SK-N-SH (cell line): ENCODE results near the gene RGS7BP. TPM values are rescaled to one million over a fixed set of nuclear protein-coding genes. Genes with fewer than 3 reads are reported as not detected.

Experiments
- CTCF ChIA-PET: fragments of 300-600, 350-600 bp; formaldehyde crosslinking; extraction: SDS; loops from one replicate; lab custom pipeline; 2021; lab: Yijun Ruan, JAX
- POLR2A ChIA-PET: fragments of 350-600 bp; sonication (Branson Sonifier 250); formaldehyde crosslinking; extraction: SDS; loops from one replicate; lab custom pipeline; 2020; ENCODE audit warnings: antibody characterized with exemption, inconsistent platforms; lab: Yijun Ruan, JAX
- DNase-seq: peaks from one replicate; pipeline ENCODE4 v3.0.0; 2012
- H2AFZ ChIP-seq: fragments of 200-600 bp; sonication (generic); 2 replicates; pipeline ENCODE4 v1.8.1; 2016; ENCODE audit warnings: antibody characterized with exemption, mild to moderate bottlenecking, low read depth
- H3F3A ChIP-seq: fragments of 200-600 bp; sonication (generic); replicated peaks from 2 replicates; pipeline ENCODE3; 2016; ENCODE audit warnings: antibody characterized with exemption, mild to moderate bottlenecking; ENCODE audit not compliant: insufficient read depth
- H3K27ac ChIP-seq, 2 experiments: fragments of 200-500 bp in 1 of 2; fragments of 200-600 bp in 1 of 2; sonication (Bioruptor generic) in 1 of 2; sonication (generic), shearing (Covaris generic) in 1 of 2; 2 replicates each; pipeline versions ENCODE4 v1.5.1 to v1.6.1; 2014 to 2016; ENCODE audit warnings: low read depth in 2 of 2, inconsistent platforms in 1 of 2, low read length in 1 of 2, mild to moderate bottlenecking in 1 of 2, mixed read lengths in 1 of 2
- H3K27me3 ChIP-seq: fragments of 200-600 bp; sonication (generic), shearing (Covaris generic); 2 replicates; pipeline ENCODE4 v1.6.1; 2016; ENCODE audit warnings: mixed run types; ENCODE audit not compliant: insufficient read depth
- H3K36me3 ChIP-seq, 2 experiments: fragments of 200-500 bp in 1 of 2; fragments of 200-600 bp in 1 of 2; sonication (Bioruptor generic) in 1 of 2; sonication (generic) in 1 of 2; replicated peaks in 1 of 2; 2 replicates each; pipeline versions ENCODE3 to v1.5.1; 2014 to 2016; ENCODE audit warnings: low read length in 1 of 2, mild to moderate bottlenecking in 1 of 2; ENCODE audit not compliant: insufficient read depth in 2 of 2, control insufficient read depth in 1 of 2
- H3K4me1 ChIP-seq, 2 experiments: fragments of 200-500 bp in 1 of 2; fragments of 200-600 bp in 1 of 2; sonication (Bioruptor generic) in 1 of 2; sonication (generic), shearing (Covaris generic) in 1 of 2; 2 replicates each; pipeline versions ENCODE4 v1.5.1 to v1.6.1; 2014 to 2016; ENCODE audit warnings: low read depth in 1 of 2, low read length in 1 of 2, mixed run types in 1 of 2; ENCODE audit not compliant: insufficient read depth in 2 of 2, control insufficient read depth in 1 of 2
- H3K4me2 ChIP-seq: fragments of 200-600 bp; sonication (generic), shearing (Covaris generic); 2 replicates; pipeline ENCODE4 v1.6.1; 2017; ENCODE audit warnings: mixed run types
- H3K4me3 ChIP-seq, 2 experiments: fragments of 200-500 bp in 1 of 2; fragments of 200-600 bp in 1 of 2; sonication (Bioruptor generic) in 1 of 2; sonication (generic), shearing (Covaris generic) in 1 of 2; 2 replicates each; pipeline versions ENCODE4 v1.5.1 to v1.8.1; 2014 to 2016; ENCODE audit warnings: low read depth in 2 of 2, inconsistent platforms in 1 of 2, low read length in 1 of 2, mild to moderate bottlenecking in 1 of 2, mixed read lengths in 1 of 2, moderate library complexity in 1 of 2
- H3K79me2 ChIP-seq: fragments of 200-600 bp; sonication (generic); 2 replicates; pipeline ENCODE4 v1.8.1; 2017; ENCODE audit warnings: mild to moderate bottlenecking; ENCODE audit not compliant: insufficient read depth
- H3K9ac ChIP-seq: fragments of 200-600 bp; sonication (generic); 2 replicates; pipeline ENCODE4 v1.6.1; 2017; ENCODE audit warnings: mixed run types
- H3K9me2 ChIP-seq: fragments of 200-600 bp; sonication (generic); 2 replicates; pipeline ENCODE4 v1.6.1; 2017; ENCODE audit warnings: mixed run types
- H3K9me3 ChIP-seq: fragments of 200-600 bp; sonication (generic); 2 replicates; pipeline ENCODE4 v1.6.1; 2017; ENCODE audit warnings: mixed run types, mild to moderate bottlenecking, moderate library complexity
- H4K20me1 ChIP-seq: fragments of 200-600 bp; sonication (generic); 2 replicates; pipeline ENCODE4 v1.6.1; 2017; ENCODE audit warnings: mild to moderate bottlenecking, mixed run types; ENCODE audit not compliant: insufficient read depth
- EP300 ChIP-seq, 2 experiments: IDR thresholded peaks; 2 replicates each; pipeline versions ENCODE4 v1.4.0 to v1.6.1; 2012; ENCODE audit warnings: borderline replicate concordance in 1 of 2, low read depth in 1 of 2, low read length in 1 of 2
- FOSL2 ChIP-seq: IDR thresholded peaks from 2 replicates; pipeline ENCODE4 v1.4.0; 2012; ENCODE audit warnings: low read depth, mild to moderate bottlenecking, moderate library complexity, borderline replicate concordance
- FOXJ3 ChIP-seq: sonication (generic); formaldehyde crosslinking; IDR thresholded peaks from 2 replicates; pipeline ENCODE4 v1.5.1; 2020; ENCODE audit warnings: mild to moderate bottlenecking, missing genetic modification reagents
- GABPA ChIP-seq: IDR thresholded peaks from 2 replicates; pipeline ENCODE4 v1.4.0; 2012; ENCODE audit warnings: low read depth, mild to moderate bottlenecking
- GATA2 ChIP-seq: sonication (generic); formaldehyde crosslinking; IDR thresholded peaks from 2 replicates; pipeline ENCODE4 v1.5.0; 2020; ENCODE audit warnings: mild to moderate bottlenecking, missing genetic modification reagents
- MAX ChIP-seq: IDR thresholded peaks from 2 replicates; pipeline ENCODE4 v1.4.0; 2012; ENCODE audit warnings: low read depth
- MEF2A ChIP-seq: IDR thresholded peaks from 2 replicates; pipeline ENCODE4 v1.4.0; 2012; ENCODE audit warnings: low read depth, borderline replicate concordance
- TAF1 ChIP-seq: IDR thresholded peaks from 2 replicates; pipeline ENCODE4 v1.6.1; 2012; ENCODE audit warnings: low read depth, mild to moderate bottlenecking, low read length, moderate library complexity, borderline replicate concordance
- TCF12 ChIP-seq: IDR thresholded peaks from 2 replicates; pipeline ENCODE4 v1.4.0; 2012
- TEAD4 ChIP-seq: IDR thresholded peaks from 2 replicates; pipeline ENCODE4 v1.4.0; 2012; ENCODE audit warnings: mild to moderate bottlenecking, borderline replicate concordance; ENCODE audit not compliant: insufficient read depth
- USF2 ChIP-seq: fragments of 150-350 bp; IDR thresholded peaks from 2 replicates; pipeline ENCODE4 v1.6.1; 2017; ENCODE audit warnings: antibody characterized with exemption, low read length, low read depth, borderline replicate concordance
- WGBS: methylation state at CpG from one replicate; pipeline ENCODE4 v1.1.6; 2017; ENCODE audit warnings: low lambda C conversion rate; 5-methylcytosine and 5-hydroxymethylcytosine counted together
- polyA plus RNA-seq, 3 experiments: library from polyadenylated mRNA; depleted of rRNA; stranded (reverse); fragments of >200 nt; gene quantifications; 2 replicates each; pipeline ENCODE4 v1.2.3, GENCODE V29; 2012
- TF ChIP-seq, protein P1 (sequence below): fragments of 150-350 bp; IDR thresholded peaks from 2 replicates; pipeline ENCODE4 v1.6.1; 2016; ENCODE audit warnings: mild to moderate bottlenecking, low read depth, low read length
- TF ChIP-seq, protein P2 (sequence below): IDR thresholded peaks from 2 replicates; pipeline ENCODE4 v1.4.0; 2012; ENCODE audit warnings: low read depth, borderline replicate concordance
- TF ChIP-seq, protein P3 (sequence below): IDR thresholded peaks from 2 replicates; pipeline ENCODE4 v1.4.0; 2012; ENCODE audit warnings: low read depth, borderline replicate concordance

The RGS7BP gene
- polyA plus RNA-seq, 1 of the 3 experiments (the other 2 are of a cell fraction), result not detected

GRCh38 chr5:64519263-64519662 is 13.4 kb downstream of the RGS7BP start (continued):
- TF ChIP-seq EP300 (IDR thresholded peaks at IDR 0.05; ENCODE audit: borderline replicate concordance in 1 of 2, low read depth in 1 of 2, low read length in 1 of 2) (no peak), MAX (no peak)
- TF ChIP-seq, protein P1, sequence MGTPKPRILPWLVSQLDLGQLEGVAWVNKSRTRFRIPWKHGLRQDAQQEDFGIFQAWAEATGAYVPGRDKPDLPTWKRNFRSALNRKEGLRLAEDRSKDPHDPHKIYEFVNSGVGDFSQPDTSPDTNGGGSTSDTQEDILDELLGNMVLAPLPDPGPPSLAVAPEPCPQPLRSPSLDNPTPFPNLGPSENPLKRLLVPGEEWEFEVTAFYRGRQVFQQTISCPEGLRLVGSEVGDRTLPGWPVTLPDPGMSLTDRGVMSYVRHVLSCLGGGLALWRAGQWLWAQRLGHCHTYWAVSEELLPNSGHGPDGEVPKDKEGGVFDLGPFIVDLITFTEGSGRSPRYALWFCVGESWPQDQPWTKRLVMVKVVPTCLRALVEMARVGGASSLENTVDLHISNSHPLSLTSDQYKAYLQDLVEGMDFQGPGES, result no peak

DNA sequence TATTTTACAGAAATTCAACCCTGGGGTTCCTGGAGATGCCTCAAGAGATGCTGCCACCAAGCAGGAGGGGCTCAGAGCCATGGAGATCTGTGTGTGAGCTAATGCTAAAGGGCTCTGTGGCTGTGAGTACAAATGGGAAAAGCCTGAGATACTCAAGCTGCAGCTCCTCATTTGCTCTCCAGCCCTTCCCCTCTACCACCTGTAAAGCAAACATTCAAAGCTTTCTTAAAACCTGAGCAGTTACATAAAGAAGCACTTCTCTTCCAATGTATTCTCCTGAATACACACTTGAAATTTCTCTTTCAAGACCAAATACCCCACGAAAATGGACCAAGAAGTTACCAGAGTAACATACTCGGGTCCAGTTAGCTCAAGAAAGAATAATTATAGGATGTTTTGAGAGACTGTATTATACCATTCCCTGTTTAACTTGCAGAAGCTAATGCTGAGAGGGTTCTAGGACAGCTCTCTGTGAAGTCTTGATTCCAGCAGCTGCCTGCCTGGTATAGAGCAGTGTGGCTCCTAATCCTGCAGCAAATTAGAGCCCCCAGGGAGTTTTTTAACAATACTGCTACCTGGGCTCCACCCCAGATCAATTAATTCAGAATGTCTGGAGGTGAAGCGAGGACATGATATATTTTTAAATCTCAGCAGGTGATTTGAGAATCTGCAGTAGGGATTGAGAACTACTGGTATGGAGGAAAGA is 21.1 kb downstream of the RGS7BP start:
- Histone ChIP-seq H3K4me2 (no peak overlapping the region), H3K79me2 (no peaks in the 10 kb centered on the region), H3K27me3 (no peaks in the 10 kb centered on the region; the same call in 1 of the 2 replicates), H3K4me1 (no peaks in the 10 kb centered on the region)
- POLR2A ChIA-PET, result no interaction called here
- TF ChIP-seq USF2, result no peak
- TF ChIP-seq GATA2 (CRISPR knock-in tag), result no peak
- TF ChIP-seq, protein P2, sequence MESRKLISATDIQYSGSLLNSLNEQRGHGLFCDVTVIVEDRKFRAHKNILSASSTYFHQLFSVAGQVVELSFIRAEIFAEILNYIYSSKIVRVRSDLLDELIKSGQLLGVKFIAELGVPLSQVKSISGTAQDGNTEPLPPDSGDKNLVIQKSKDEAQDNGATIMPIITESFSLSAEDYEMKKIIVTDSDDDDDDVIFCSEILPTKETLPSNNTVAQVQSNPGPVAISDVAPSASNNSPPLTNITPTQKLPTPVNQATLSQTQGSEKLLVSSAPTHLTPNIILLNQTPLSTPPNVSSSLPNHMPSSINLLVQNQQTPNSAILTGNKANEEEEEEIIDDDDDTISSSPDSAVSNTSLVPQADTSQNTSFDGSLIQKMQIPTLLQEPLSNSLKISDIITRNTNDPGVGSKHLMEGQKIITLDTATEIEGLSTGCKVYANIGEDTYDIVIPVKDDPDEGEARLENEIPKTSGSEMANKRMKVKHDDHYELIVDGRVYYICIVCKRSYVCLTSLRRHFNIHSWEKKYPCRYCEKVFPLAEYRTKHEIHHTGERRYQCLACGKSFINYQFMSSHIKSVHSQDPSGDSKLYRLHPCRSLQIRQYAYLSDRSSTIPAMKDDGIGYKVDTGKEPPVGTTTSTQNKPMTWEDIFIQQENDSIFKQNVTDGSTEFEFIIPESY, result no peak
- TF ChIP-seq GABPA, result no peak
- no peak for TF ChIP-seq MAX
- no peak for TF ChIP-seq TAF1
- no peak for TF ChIP-seq TCF12
- TF ChIP-seq MEF2A, result no peak
- TF ChIP-seq, protein P3, sequence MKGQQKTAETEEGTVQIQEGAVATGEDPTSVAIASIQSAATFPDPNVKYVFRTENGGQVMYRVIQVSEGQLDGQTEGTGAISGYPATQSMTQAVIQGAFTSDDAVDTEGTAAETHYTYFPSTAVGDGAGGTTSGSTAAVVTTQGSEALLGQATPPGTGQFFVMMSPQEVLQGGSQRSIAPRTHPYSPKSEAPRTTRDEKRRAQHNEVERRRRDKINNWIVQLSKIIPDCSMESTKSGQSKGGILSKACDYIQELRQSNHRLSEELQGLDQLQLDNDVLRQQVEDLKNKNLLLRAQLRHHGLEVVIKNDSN, result no peak
- TF ChIP-seq FOSL2, result no peak
- TF ChIP-seq, protein P1, result no peak
- no peak for TF ChIP-seq EP300 (IDR thresholded peaks at IDR 0.05; ENCODE audit: borderline replicate concordance in 1 of 2, low read depth in 1 of 2, low read length in 1 of 2)
- no peak for TF ChIP-seq FOXJ3 (CRISPR knock-in tag)
- TF ChIP-seq TEAD4, result no peak
- TF ChIP-seq, all 33 proteins: peak for 0
- CTCF ChIA-PET, result no interaction called here
- Histone ChIP-seq H3K9me3 (no peaks in the 10 kb centered on the region), H3K4me3 (no peak overlapping the region), H3F3A (no peaks in the 10 kb centered on the region), H3K9me2 (no peaks in the 10 kb centered on the region), H2AFZ (no peak overlapping the region), H4K20me1 (no peaks in the 10 kb centered on the region), H3K36me3 (no peaks in the 10 kb centered on the region), H3K9ac (no peak overlapping the region), H3K27ac (no peak overlapping the region)
- WGBS, result 0% methylated on average over 3 of the region's 3 CpGs
- no peak for DNase-seq
